Astrocyte of the hippocampus (primary cell): ENCODE data around the gene DIRAS1.
"Not testable (repeated sequence)": the region's sequence is repeated elsewhere in the genome, so short reads cannot be mapped to it uniquely, and the experiment has no call there.

Experiments used
- DNase-seq: peaks from one replicate; pipeline ENCODE4 v3.0.0; 2011; ENCODE audit warnings: low read depth, low spot score

DIRAS1 gene

GRCh38 chr19:2676823-2677222 lies 44.3 kb downstream of the DIRAS1 start:
- DNase-seq = no peak

DNA sequence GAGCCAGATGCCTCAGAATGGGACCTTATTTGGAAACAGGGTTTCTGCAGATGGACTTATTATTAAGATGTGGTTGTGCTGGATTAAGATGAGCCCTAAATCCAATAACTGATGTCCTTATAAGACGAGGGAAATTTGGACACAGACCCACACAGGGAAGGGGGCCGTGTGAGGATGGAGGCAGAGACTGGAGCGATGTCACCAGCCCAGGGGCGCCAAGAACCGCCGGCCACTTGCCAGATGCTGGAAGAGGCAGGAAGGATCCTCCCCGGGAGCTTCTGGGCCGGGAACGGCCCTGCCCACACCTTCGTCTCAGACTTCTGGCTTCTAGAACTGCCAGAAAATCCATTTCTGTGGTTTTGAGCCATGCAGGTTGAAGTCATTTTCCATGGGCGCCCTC lies 45.3 kb downstream of the DIRAS1 start:
- DNase-seq = no peak

DNA sequence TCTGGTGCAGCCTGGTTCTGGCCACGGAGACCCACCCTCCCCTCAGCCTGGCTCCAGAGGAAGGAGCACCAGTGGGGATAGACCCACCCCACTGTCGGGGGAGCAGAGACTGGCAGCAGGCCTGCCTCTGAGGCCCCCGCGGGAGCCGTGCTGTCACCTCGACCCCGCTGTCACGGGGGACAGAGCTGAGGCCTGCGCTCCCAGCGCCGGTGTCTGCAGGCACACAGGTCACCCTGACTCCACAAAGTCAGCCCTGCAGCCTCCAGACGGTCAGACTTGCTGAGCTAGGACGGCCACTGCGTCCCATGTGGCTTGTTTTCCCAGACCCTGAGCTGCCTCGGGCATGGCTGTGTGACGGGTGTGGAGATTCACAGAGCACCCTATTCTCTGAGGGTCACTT lies 51.0 kb downstream of the DIRAS1 start:
- no peak for DNase-seq

- no peak for DNase-seq
Measured at GRCh38 chr19:2668175-2668763, 52.9 kb downstream of the DIRAS1 start.

GRCh38 chr19:2667349-2667748 lies 53.8 kb downstream of the DIRAS1 start:
- not testable (repeated sequence) for DNase-seq

DNA sequence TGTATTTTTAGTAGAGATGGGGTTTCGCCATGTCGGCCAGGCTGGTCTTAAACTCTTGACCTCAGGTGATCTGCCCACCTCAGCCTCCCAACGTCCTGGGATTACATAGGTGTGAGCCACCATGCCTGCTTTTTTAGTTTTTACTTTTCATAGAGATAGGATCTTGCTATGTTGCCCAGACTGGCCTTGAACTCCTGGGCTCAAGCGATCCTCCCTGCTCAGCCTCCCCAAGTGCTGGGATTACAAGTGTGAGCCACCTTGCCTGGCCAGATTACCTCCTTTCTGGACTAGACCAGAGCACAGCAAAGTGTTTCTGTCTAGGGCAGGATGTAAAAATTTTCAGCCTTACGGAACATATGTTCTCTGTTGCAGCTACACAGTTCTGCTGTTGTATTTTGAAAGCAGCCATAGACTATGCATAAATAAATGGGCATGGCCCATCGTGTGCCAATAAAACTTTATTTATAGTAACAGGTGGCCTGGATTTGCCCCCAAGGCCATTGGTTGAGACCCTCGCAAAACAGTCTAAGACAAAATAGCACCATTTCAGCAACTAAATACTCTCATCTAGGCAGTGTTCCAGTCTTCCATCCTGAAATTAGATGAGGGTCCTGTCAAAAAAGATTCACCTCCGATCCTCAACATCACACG lies 54.7 kb downstream of the DIRAS1 start:
- DNase-seq = no peak

DNA sequence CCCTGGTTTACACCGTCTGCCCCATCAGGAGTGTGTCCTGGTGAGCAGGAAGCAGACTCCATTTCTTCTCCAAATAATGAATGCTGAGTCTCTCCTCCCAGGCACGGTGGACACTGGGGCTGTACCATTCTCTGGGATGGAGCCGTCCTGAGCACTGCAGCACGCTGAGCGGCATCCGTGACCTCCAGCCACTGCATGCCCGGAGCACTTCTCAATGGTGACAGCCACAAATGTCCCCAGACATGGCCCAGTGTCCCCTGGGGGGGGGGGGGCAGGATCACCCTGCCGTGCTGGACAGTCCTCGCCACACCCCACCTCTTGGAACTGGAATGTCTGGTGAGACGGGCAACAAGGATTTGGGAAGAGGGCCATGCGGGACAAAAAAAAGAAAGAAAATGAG lies 56.1 kb downstream of the DIRAS1 start:
- no peak for DNase-seq
